ENCODE measurements around the gene GABRD. TPM values are rescaled to one million over a fixed set of nuclear protein-coding genes. Genes with fewer than 3 reads are reported as not detected.

GABRD gene
- total RNA-seq, 1 donor from 2014 or later: not detected

DNA sequence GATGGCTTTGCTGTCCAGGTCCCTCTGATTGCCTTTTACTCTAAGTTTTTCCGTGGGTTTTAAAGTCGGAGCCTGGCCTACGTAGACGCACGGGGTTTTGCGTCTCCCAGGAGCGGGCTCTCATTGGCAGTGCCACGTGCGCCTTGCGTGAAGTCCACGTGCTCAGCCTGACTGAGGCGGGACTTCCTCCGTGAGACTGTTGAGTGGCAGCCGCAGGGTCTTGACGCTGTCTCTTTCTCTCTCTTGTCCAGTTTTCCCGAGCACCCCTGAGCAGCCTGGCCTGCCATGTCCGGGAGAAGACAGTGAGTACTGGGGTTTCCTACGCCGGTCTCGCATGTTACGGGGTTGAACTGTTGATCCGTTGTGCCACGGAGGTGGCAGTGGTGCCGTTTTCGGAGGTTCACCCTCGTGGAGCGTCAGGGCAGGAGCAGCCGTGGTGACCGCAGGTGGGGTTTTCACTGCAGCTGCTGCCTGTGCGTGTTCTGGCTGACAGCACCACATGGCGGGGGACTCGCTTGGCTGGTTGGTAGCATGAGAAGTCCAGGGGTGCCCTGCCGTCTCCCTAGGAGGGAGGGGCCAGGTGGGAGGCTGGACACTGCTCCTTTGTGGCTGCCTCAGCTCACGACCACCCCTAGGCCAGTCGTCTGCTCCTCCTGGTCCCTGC, 40.3 kb downstream of the GABRD start:
- Mint-ChIP-seq H3K27me3 (ENCODE audit: low read depth) (no peaks in the 10 kb centered on the region), H3K27ac (ENCODE audit: unreplicated experiment) (no peak overlapping the region), H3K4me3 (ENCODE audit: unreplicated experiment) (no peak overlapping the region), H3K4me1 (ENCODE audit: low read depth) (no peaks in the 10 kb centered on the region), H3K36me3 (ENCODE audit: low read depth) (no peaks in the 10 kb centered on the region), H3K9me3 (ENCODE audit: low read depth) (peaks cover 4% of the 10 kb centered on the region)
- DNase-seq (ENCODE audit: low spot score): no peak
- TF ChIP-seq, protein P1, sequence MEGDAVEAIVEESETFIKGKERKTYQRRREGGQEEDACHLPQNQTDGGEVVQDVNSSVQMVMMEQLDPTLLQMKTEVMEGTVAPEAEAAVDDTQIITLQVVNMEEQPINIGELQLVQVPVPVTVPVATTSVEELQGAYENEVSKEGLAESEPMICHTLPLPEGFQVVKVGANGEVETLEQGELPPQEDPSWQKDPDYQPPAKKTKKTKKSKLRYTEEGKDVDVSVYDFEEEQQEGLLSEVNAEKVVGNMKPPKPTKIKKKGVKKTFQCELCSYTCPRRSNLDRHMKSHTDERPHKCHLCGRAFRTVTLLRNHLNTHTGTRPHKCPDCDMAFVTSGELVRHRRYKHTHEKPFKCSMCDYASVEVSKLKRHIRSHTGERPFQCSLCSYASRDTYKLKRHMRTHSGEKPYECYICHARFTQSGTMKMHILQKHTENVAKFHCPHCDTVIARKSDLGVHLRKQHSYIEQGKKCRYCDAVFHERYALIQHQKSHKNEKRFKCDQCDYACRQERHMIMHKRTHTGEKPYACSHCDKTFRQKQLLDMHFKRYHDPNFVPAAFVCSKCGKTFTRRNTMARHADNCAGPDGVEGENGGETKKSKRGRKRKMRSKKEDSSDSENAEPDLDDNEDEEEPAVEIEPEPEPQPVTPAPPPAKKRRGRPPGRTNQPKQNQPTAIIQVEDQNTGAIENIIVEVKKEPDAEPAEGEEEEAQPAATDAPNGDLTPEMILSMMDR (IDR thresholded peaks at IDR 0.05): no peak

DNA sequence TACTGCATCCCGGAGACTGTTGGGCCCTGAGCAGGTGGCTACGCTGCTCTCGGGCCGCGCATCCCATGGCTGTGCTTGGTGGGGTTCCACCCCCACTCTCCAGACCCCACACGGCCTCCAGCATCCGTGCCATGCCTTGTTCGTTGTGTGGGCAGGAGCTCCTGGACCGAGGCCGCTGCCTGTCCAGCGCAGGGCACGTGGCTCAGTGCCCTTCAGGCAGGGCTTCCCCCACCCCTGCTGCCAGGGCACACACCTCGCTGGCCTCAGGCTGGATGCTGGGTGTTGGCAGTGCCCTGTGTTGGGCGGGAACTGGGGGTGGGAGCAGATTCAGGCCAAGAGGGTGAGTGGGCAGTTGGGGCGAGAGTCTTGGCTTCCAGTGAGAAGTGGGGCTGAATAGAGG, 40.9 kb downstream of the GABRD start:
- Mint-ChIP-seq H3K36me3 (ENCODE audit: low read depth) (peaks cover 3% of the 10 kb centered on the region), H3K9me3 (ENCODE audit: low read depth) (peaks cover 9% of the 10 kb centered on the region), H3K27me3 (ENCODE audit: low read depth) (no peaks in the 10 kb centered on the region), H3K27ac (ENCODE audit: unreplicated experiment) (no peak overlapping the region), H3K4me1 (ENCODE audit: low read depth) (no peaks in the 10 kb centered on the region), H3K4me3 (ENCODE audit: unreplicated experiment) (no peak overlapping the region)
- no peak for DNase-seq (ENCODE audit: low spot score)
- TF ChIP-seq, protein P1 (IDR thresholded peaks at IDR 0.05): no peak

DNA sequence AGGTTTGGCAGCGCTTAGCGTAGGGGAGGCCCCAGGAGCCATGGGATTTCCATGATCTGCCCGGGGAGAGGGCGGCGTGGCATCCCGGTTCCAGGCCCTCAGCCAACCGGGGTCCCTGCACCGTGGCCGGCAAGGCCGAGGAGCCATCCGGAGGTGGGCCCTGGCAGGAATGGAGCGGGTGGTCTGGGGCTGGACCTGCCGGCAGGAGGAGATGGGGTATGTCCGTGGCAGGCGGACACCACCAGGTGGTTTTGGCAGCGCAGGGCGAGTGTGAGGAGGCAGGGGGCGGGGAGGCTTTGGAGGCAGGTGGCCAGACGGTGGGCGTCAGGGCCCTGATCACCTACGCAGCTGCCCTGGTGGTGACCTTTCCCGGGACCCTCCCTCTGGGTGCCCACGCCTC, 41.4 kb downstream of the GABRD start:
- Mint-ChIP-seq H3K36me3 (ENCODE audit: low read depth) (peaks cover 3% of the 10 kb centered on the region), H3K27me3 (ENCODE audit: low read depth) (no peaks in the 10 kb centered on the region), H3K27ac (ENCODE audit: unreplicated experiment) (no peak overlapping the region), H3K4me1 (ENCODE audit: low read depth) (no peaks in the 10 kb centered on the region), H3K4me3 (ENCODE audit: unreplicated experiment) (no peak overlapping the region), H3K9me3 (ENCODE audit: low read depth) (peaks cover 11% of the 10 kb centered on the region)
- DNase-seq (ENCODE audit: low spot score): no peak
- TF ChIP-seq, protein P1 (IDR thresholded peaks at IDR 0.05): no peak

DNA sequence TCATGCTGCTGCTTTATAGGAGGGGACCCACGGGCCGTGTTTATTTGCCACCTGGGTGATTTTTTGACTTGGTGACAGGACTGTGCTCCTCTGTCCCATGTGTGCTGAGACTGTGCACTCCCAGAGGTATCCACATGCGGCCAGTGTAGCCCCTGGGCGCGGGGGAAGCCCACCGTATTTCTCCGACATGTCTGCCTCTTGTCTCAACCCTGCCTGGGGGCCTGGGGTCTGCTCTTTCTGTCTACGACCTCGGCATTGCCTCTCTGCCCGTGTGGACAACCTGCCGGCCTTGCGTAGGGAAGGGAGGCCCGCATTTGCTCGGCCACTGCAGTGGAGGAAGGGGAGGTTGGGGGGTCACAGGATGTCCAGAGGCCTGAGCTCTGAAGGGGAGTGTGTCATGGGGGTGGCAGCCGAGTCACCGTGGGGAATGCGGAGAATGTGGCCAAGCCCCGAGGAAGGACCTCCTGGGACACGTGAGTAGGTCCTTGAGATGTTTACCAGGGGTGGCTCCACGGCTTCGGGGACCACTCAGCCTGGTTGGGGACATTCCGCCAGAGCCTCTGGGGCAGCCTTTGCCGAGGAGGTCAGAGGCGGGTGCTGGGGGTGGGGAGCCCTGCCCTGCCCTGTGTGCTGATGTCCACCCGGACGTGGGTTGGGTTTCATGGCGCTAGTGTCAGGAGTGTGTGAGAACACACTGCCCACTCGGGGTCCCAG, 42.1 kb downstream of the GABRD start:
- H3K27ac Mint-ChIP-seq (ENCODE audit: unreplicated experiment): peak overlapping the region; percentile 41

DNA sequence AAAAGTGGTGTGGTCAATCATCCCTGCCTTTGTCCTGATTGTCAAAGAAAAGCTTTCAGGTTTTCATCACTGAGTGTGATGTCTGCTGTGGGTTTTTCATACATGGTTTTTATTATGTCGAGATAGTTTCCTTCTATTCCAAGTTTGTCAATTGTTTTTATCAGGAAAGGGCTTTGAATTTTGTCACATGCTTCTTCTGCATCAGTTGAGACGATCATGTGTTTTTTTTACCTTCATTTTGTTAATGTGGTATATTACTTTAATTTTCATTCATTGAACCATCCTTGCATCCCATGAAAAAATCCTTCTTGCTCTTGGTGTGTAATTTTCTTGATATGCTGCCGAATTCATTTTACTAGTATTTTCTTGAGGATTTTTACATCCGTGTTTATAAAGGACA, 46.6 kb downstream of the GABRD start:
- H3K4me1 Mint-ChIP-seq (ENCODE audit: low read depth): no peaks in the 10 kb centered on the region

More for the DNA sequence above, 42.1 kb downstream of the GABRD start:
- H3K9me3 Mint-ChIP-seq (ENCODE audit: low read depth): peaks cover 18% of the 10 kb centered on the region
- H3K4me1 Mint-ChIP-seq (ENCODE audit: low read depth): no peaks in the 10 kb centered on the region
- H3K27me3 Mint-ChIP-seq (ENCODE audit: low read depth): no peaks in the 10 kb centered on the region
- TF ChIP-seq, protein P1 (IDR thresholded peaks at IDR 0.05): no peak
- H3K36me3 Mint-ChIP-seq (ENCODE audit: low read depth): peaks cover 7% of the 10 kb centered on the region
- no peak overlapping the region for H3K4me3 Mint-ChIP-seq (ENCODE audit: unreplicated experiment)
- no peak for DNase-seq (ENCODE audit: low spot score)

More for the DNA sequence above, 46.6 kb downstream of the GABRD start:
- Mint-ChIP-seq H3K27ac (ENCODE audit: unreplicated experiment) (no peak overlapping the region), H3K4me3 (ENCODE audit: unreplicated experiment) (no peak overlapping the region), H3K9me3 (ENCODE audit: low read depth) (peaks cover 23% of the 10 kb centered on the region), H3K27me3 (ENCODE audit: low read depth) (peaks cover 8% of the 10 kb centered on the region), H3K36me3 (ENCODE audit: low read depth) (peaks cover 9% of the 10 kb centered on the region)
- TF ChIP-seq, protein P1 (IDR thresholded peaks at IDR 0.05): no peak
- no peak for DNase-seq (ENCODE audit: low spot score)
